Stimulated activated CD4-positive, alpha-beta T cell treated with anti-CD3 and anti-CD28 coated beads, TNF-alpha, amount 100 ng/mL, for 4 hours (primary cell): ENCODE data around the gene PLBD1.

Experiments
- DNase-seq, 3 experiments: peaks; one replicate each; pipeline ENCODE4 v3.0.0-alpha.2; 2020; ENCODE audit warnings: low read depth in 3 of 3

PLBD1 gene

DNA sequence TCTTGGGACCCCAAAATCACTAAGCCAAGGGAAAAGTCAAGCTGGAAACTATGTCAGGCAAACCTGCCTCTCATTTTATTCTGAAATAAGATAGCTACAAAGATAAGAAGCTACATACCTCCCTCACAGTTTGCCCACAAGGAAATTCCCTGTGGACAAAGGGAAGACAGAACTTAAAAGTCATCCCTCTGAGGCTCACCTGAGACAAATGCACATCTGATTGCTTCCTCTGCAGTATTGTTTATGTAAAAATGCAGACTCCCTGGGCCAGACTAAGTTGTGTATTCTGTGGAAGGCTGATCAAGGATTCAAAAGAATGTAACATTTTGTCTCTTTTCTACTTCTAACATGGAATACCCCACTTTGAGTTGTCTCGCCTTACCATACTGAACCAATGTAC, 2.5 kb upstream of the PLBD1 start:
- no peak for DNase-seq

DNA sequence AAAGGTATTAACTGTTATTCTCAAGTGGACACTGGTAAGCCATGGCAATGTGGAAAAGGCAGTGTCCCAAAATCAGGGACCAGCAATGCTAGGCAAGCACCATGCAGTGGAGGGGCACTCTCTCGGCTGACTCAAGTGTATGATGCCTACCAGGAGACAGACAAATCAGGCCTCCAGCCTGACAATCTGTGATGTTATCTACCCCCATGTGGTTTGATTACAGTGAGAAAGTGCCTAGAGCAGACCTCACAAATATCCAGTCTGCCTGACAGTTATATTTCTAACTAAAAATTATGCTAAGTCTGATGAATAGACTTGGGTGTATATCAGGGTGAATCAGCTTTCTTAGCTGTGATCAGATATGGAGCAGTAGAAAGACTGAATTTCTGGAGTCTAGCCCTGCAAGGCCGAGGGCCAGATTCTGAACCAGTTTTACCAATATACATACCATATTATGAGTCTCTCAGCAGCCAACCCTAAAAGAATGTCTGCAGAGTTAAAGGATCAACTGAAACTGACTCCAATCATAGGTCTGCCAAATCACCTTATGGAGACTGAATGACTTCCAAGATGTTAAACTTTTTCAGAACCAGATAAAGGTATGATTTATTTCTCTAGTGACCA, 3.2 kb downstream of the PLBD1 start:
- no peak for DNase-seq

DNA sequence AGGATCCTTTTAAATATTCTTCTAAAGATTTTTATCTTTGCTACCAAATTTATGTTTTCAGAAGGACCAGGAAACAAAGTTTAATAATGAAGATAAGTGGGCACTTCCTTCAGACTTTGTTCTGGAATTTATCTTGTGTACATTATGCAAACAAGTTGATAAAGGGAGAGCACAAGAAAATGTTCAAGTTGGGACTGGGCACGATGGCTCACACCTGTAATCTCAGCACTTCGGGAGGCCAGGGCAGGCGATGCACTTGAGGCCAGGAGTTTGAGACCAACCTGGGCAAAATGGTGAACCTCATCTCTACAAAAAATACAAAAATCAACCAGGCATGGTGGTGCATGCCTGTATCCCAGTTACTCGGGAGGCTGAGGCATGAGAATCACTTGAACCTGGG, 4.6 kb downstream of the PLBD1 start:
- DNase-seq = no peak

DNA sequence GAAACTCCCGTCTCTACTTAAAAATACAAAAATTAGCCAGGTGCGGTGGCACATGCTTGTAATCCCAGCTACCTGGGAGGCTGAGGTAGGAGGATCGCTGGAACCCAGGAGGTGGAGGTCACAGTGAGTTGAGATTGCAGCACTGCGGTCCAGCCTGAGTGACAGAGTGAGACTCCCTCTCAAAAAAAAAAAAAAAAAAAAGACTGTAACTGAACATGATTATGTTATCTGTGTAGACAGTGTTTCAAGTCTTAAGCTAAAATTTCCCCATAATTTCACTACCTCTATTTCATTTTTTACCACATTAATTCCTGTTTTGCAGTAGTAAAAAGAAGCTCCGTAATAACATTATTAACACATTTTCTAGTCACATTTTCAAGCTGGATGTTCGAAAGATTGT, 5.4 kb downstream of the PLBD1 start:
- DNase-seq = no peak

DNA sequence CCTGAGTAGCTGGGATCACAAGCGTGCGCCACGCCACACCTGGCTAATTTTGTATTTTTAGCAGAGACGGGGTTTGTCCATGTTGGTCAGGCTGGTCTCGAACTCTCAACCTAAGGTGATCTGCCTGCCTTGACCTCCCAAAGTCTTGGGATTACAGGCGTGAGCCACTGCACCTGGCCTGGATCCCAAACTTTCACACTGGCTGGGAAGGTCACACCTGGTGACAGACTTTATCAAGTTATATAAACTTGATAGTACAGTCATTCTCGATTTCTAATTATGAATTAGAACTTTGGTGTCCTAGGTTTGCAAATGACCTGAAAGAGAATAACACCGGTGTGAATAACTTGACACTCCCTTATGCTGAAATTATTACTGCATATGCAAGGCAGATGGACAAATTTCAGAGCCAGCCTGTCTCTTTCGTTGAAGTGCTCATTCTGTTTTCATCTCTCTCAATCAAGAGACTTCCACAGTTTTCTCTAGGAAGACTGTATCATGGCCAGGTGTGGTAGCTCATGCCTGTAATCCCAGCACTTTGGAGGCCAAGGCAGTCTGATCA, 5.9 kb downstream of the PLBD1 start:
- DNase-seq = no peak

DNA sequence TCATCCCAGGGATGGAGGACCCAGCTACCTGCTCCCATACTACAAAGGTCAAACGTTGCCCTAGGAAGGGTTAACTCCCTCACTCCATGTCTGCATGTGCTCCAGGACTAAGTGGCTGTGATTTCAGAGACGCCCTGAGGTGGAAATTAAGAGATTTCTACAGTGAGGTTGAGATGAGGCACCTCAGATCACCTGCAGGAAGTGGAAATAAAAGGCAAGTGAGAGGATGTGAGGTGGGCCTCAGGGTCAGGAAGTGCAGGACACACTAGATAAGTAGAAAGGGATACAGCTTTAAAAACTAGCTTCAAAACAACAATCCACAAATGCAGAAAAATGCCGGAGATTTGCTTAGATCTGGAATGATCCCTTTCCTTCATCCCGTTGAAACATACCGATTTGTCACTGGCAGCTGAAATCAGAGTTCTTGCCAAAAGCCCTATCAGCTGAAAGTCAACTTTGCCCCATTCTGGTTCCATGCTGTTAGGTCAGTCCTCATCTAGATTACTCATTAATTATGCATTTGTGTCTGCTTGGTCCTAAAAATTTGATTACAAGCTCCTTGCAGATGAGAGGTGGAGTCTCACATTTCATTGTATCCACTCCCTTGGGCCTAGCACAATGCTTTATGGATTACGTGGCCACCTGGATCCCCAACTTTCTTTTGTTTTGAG, 6.6 kb downstream of the PLBD1 start:
- DNase-seq = no peak

DNA sequence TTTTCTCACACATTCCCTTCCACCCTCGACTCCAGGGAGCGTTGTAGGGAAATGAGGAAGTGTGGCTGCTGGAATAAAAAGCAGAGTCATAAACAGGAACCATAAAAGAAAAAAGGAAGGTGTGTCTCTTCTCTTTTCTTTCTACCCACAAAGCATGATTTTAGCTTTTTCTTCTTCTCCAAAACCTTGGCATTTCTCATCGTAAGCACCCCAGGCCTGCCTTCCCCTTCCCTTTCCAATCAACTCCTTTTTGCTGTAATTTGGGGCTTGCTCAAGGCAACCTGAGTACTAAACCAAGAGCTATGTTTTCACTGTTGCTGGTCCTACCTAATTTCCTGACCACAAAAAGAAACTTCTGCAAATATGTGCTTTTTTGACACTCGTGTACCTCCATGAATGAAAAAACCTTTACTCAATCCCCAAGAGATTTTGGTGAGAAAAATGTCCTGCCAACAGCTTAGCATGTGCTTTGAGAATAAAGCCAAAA, 9.2 kb downstream of the PLBD1 start:
- DNase-seq = no peak

DNA sequence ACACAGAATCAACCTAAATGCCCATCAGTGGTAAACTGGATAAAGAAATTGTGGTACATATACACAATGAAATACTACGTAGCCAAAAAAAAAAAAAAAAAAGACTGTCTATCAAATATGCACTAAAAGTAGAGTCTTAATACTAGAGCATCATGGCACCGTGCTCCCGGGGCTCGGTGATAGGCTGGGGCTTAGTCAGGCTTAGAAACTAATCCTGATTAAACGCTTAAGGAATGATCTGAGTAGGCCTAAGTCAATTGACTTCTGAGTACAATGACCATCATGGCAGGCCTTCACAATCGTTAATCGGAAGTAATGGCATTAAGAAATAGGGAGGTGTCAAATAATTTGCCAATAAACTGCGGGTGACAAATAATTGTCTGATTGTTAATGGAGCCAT, 9.7 kb downstream of the PLBD1 start:
- no peak for DNase-seq

DNA sequence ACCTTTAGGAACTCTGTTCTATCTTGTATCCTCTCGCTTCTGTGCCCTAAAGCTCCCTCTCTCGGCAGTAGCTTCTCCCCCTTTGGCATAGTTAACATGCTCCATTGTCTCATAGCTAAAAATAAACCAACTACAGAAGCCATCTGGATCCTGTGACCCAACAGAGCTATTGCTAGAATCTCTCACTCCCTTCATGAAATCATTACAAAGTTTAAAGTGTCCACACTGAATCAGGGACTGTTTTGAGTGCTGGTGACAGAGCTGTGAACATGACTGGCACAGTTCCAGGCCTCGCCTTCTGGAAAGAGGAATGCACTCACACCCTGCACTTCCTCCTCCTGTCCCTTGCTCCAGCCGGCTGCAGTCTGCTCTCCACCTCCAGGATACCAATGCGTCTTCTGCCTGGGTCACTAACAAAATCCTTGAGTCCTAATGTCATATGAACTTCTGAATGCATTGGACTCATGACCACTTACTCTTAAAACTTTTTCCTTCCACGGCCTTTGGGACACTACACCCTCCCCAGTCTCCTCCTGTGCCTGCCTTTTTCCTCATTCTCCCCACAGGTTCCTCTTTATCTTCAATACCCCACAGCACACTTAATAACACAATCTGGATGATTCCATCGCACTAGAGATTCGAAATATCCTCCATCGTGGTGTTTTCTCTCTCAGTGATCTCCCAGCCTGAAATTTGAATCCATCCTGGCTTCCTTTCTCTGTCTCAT, 13.2 kb downstream of the PLBD1 start:
- DNase-seq = no peak

DNA sequence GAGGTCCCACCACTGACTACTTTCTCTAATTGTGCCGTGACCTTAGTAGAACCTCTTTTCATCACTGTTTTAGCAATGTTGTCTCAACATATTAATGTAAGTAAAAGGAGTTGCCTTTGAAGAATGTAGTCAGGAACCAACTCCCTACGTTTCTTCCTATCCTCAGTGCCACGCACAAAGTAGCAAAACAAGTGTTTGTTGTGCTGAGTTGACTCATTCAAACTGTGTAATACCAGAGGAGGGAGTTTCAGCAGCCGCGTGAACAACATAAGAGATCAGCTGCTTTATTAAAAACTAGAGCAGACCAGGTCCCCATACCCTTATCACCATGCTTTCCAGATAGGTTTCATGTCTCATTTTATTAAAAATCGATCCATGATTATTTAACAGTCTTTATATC, 19.1 kb downstream of the PLBD1 start:
- no peak for DNase-seq

DNA sequence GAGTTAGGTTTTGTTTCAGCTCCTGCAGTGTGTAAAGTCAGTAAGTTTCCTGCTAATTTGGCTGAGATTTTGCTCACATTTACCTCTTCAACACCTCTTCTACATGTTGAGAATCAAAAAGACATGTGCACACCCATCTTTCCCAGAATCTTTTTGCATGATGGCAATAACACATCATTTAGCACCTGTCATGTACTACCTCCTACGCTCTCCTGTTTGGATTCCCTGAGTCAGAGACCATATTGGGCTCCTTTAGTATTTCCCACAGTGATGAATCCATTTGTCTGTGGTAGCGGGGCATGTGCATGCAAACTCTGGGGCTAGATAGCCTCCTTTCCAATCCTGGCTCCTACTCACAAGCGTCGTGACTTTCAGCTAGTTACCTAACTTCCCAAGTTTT, 20.1 kb downstream of the PLBD1 start:
- no peak for DNase-seq

DNA sequence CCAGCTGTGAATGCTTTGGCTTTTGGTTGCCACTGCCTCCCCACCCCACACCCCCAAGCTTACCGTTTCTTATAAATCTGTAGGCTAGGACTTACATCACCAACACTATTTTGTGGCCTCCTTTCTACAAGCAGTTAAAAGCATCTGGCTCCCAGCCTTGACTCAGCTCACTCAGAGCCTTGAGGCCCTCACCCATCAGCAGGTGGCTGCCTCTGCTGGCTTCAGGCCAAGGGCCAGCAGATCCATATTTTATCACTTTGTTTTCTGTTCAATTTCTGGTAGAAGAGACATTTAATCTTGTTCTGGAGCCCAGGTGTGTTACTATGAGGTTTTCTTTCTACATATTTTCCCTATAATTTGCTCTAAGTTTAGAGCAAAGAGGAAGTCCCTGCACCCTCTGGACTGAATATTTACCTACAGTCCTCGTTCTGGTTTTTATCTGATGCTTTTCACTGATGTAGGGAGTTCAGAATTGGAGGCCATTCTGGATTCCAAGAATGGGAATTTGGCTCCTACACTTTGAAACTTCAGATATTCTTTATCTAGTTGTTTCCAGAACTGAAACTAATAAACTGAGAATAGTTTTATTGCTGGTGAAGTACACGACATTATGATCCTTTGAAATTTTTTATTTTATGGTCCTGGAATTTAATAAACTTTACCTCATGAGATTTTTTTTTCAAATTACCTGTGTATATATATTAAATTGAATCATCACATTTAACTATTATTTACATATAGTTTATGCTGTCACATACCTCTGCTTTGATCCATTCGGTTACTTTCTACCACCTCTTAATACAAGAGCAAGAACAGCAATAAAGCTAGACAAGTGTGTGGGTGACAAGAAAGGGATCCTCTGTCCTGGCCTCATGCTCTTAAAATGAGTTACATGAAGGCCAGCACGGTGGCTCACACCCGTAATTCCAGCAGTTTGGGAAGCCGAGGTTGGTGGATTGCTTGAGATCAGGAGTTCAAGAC, 22.2 kb downstream of the PLBD1 start:
- DNase-seq = no peak

DNA sequence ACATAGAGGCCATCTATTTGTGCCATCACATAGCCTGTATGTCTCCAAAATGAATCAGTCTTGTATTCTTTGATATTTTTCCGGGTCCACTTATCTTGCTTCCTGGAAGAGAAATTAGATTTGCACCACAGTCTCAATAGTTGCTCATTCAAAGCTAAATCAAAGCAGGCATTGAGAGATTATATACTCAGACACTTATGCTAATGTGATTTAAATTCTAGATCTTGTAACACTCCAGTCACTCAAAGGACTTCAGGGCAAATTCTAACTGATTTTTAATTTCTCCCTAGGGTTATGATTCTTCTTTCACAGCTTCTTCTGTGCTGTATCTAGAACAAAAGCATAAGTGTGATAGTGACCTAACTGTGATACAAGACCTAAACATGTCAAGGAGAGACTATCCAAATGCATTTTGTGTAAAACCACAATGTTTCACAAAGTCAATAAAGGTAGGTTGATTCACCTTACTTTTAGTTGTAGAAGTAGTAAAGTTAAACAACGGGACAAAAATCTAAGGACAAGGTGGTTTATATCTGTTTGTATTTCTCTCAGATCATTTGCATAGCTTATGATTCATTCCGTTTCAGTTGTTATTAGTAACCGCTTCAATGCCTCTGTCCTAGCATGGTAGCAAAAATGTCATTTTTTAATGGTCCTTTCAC, 26.8 kb downstream of the PLBD1 start:
- DNase-seq = no peak

DNA sequence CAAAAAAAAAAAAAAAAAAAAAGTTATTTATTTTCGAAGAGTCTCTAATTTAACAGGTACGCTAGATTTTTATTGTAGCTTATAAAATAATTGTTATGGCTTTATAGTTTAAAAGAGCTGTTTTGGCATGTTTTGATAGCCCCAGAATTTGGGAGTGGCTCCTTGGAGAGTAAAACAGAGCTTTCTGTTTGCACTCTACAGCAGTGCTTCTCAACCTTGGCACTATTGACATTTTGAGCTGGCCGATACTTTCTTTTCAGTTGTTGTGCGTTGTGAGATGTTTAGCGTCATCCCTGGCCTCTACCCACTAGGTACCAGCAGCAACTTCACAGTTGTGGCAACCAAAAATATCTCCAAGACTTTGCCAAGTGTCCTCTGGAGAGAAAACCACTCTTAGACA, 30.6 kb downstream of the PLBD1 start:
- DNase-seq = no peak

DNA sequence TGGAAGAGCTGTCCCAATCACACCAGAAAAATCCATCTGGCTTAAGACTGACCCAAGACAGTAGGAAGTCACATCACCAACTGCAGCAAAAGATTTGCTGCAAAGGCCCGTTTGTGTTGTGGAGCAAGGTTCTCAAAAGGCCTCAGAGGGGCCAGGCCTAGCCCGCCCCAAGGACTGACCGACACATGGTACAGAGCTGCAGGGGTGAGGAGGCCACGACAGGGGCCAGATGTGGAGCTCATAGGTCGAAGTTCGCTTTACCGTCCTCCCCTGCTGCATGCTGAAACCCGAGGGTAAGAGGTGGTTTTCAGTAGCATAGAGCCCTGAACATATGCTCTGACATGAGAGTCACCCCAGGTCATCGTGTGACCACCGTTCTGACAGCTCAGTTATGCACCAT, 35.5 kb downstream of the PLBD1 start:
- no peak for DNase-seq

DNA sequence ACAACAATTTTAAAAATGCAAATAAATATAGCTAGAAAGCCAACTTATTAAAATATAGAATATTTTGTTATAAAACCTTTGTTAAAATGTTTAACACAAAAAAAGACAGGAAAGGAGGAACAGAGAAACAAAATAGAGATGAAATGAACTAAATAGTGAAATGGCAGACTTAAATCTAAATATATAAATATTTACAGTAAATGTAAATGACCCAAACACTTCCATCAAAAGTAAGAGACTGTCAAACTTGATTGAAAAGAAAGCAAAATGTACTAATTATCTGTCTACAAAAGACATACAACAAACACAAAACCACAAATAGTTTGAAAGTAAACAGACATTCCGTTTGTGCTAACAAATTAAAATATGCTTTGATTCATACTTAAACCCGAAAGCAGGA, 41.7 kb downstream of the PLBD1 start:
- no peak for DNase-seq

DNA sequence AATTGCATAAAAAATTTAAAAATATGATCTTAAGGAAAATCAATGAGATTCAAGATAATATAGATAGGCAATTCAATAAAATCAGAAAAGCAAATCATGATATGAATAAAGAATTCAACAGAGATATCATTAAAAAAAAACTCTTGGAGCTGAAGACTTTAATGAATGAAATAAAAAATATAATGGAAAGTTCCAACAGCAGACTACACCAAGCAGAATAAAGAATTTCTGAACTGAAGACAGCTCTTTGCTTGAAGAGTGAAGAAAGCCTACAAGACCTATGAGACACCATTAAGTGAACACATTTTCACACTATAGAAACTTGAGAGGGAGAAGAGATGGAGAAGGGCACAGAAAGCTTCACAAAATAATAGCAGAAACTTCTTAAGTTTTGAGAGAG, 45.9 kb downstream of the PLBD1 start:
- no peak for DNase-seq

DNA sequence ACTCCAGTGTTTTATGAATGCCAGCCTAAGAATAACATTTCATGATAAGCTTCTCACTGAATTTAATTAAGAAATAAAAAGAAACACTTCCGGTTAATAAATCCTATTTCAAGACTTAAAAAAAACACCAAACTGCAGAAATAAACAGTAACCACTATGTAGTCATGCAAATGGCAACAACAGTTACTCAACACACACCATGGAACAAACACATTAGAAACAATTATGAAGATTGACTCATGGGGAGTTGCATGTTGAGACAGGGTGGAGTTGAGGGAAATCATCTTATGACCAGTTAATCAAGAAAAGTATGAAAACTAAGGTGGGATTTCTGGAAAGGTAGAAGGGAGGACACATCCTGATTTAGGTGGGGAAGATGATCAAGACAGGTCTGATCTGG, 52.7 kb downstream of the PLBD1 start:
- DNase-seq = no peak

DNA sequence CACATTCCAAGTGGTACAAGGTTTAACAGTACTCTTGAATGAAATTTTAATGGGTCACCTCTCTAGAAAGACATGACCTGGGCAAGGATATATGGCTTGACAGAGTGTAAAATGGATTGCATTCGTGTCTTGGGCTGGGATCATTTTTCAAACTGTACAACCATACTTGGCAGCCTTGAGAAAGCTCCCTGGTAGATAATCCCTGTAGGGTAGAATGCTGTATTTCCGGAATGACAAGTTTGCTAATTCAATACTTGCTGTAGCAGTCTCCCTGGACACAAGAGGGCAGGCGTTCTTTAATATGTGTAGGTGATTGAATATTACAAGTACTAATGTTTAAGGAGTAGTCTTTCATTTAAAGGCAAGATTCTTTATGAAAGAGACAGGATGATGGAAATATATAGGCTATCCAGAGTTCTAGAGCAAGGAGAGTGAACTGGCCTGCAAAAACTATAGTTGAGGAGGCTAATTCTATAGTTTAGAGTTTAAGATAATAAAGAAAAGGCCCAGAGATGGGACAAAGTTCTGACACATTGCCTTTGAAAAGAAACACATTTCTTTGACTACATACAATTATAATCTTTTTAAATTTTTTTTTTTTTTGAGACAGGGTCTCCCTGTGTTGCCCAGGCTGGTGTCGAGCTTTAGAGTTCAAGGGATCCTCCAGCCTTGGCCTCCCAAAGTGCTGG, 53.4 kb downstream of the PLBD1 start:
- DNase-seq = no peak

DNA sequence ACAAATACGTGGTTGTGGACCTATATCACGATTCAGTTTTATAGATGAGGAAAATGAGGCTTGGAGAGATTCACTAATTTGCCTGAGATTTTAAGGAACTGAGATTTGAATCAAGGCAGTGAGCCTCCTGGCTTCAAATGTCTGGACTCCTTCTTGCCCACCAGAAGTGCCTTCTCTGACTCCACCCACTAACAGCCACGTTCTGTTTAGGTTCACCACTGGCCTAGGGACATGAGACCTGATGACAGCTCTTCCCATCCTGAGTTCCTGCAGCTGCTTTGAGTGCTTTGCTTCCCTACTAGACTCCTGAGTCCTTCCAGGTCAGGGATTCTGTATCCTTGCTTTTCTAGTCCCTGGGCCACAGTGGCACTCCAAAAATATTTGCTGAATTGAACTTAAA, 57.1 kb downstream of the PLBD1 start:
- no peak for DNase-seq
